Adrenal gland (tissue), 12 donors: ENCODE results near the gene TMEM130. TPM values are rescaled to one million over a fixed set of nuclear protein-coding genes. Genes with fewer than 3 reads are reported as not detected.

Source experiments
- DNase-seq, 7 donors: peaks; one replicate each; pipeline ENCODE4 v3.0.0-alpha.2; 2019 to 2020
- H3K27ac ChIP-seq, 5 donors: fragments of 200-600 bp; sonication (generic) in 4 of 5; 1 replicate in 3 of 5; 2 replicates in 2 of 5; pipeline versions ENCODE4 v1.5.1 to v1.8.0; 2016 to 2020; ENCODE audit warnings: mild to moderate bottlenecking in 1 of 5
- H3K27me3 ChIP-seq: fragments of 200-600 bp; 2 replicates; pipeline ENCODE4 v1.8.0; 2021
- H3K36me3 ChIP-seq, 2 donors: fragments of 200-600 bp; replicated peaks in 1 of 2; 1 replicate in 1 of 2; 2 replicates in 1 of 2; pipeline versions ENCODE4 v1.5.1 to v1.8.0; 2018 to 2022
- H3K4me1 ChIP-seq, 2 donors: fragments of 200-600 bp; replicated peaks in 1 of 2; 1 replicate in 1 of 2; 2 replicates in 1 of 2; pipeline versions ENCODE4 v1.5.1 to v1.8.0; 2018 to 2021
- H3K4me3 ChIP-seq, 4 donors: fragments of 200-600 bp; sonication (generic) in 3 of 4; one replicate each; pipeline ENCODE4 v1.5.1; 2016 to 2018
- H3K9me3 ChIP-seq, 3 donors: fragments of 200-600 bp; sonication (generic) in 1 of 3; replicated peaks in 1 of 3; 1 replicate in 2 of 3; 2 replicates in 1 of 3; pipeline versions ENCODE4 v1.5.1 to v1.8.0; 2016 to 2021
- CTCF ChIP-seq, 6 experiments: fragments of 450-650 bp in 4 of 6; fragments of 200-600 bp in 2 of 6; sonication (generic) in 1 of 6; IDR thresholded peaks; 1 replicate in 5 of 6; 2 replicates in 1 of 6; pipeline versions ENCODE4 v1.5.1 to v1.8.0; 2016 to 2021; ENCODE audit warnings: antibody characterized with exemption in 6 of 6, mild to moderate bottlenecking in 2 of 6, moderate library complexity in 1 of 6
- POLR2A ChIP-seq, 2 donors: fragments of 450-650 bp; IDR thresholded peaks; one replicate each; pipeline ENCODE4 v1.6.1; 2017; ENCODE audit warnings: antibody characterized with exemption in 2 of 2, mild to moderate bottlenecking in 2 of 2, moderate library complexity in 1 of 2
- WGBS, 4 donors: extraction: QIAGEN DNeasy Blood & Tissue Kit in 2 of 4; methylation state at CpG; one replicate each; pipeline versions ENCODE4 v1.1.5 to v1.1.7; 2013 to 2017; 5-methylcytosine and 5-hydroxymethylcytosine counted together
- intact Hi-C, 2 donors: fragments of 100-400 bp; cut with DNase I; formaldehyde crosslinking; loops; one replicate each; pipeline versions ENCODE4 v1.14.1 to v1.15.0; 2022 to 2023
- polyA plus RNA-seq, 3 donors: library from polyadenylated mRNA; stranded (reverse); fragments of 200-250 nt in 2 of 3; fragments of 350-450 nt in 1 of 3; fragmentation: Illumina TruSeq in 1 of 3; extraction: RNeasy Lipid Tissue Mini Kit (QIAGEN cat#74804) in 1 of 3; gene quantifications; one replicate each; pipeline ENCODE4 v1.2.3, GENCODE V29; 2013 to 2014
- total RNA-seq, 9 donors: library from RNA; depleted of rRNA in 4 of 9; stranded (reverse); fragments of >200 nt in 4 of 9; fragments of 120-200 nt in 1 of 9; fragmentation: NEBNext Ultra II Directional in 1 of 9; extraction: Animal tissue kit (Norgen Biotek cat#: 25700) in 1 of 9; gene quantifications; one replicate each; pipeline versions ENCODE4 v1.1.0 to v1.2.4, GENCODE V29; 2013 to 2023
- donor health status: healthy with polysubstance abuse.
- donor health status: Bipolar disorder and iron deficiency.
- donor health status: DM: yes; HTN: yes; CAD: no.
- donor health status: DM: no; HTN: no; CAD: no.
- donor health status: DM: no; HTN: no; CAD: no.
- donor health status: DM: yes; HTN: yes; CAD: no.

Gene TMEM130
- total and polyA plus RNA-seq, 12 donors: 0.65 to 38.5 (median 12.2) TPM; not detected in 2

- TF ChIP-seq CTCF (IDR thresholded peaks at IDR 0.05) (peak; percentile 72 to 97 (median 86)), POLR2A (IDR thresholded peaks at IDR 0.05) (peak in 1 of 2 donors; percentile 35)
- 0% methylated on average over 1 to 113 of the region's 113 CpGs for WGBS, 4 donors
- Histone ChIP-seq H3K27ac (peak within 1 kb of the TSS; percentile 30 to 99 (median 89)), H3K27me3 (no peaks in the 10 kb centered on the region), H3K36me3 (peaks cover 0 to 25% of the 10 kb centered on the region in 2 donors), H3K9me3 (no peaks in the 10 kb centered on the region), H3K4me3 (peak within 1 kb of the TSS; percentile 83 to 100 (median 92)), H3K4me1 (peaks cover 10 to 16% of the 10 kb centered on the region in 2 donors)
- intact Hi-C loops: no loop called here
- DNase-seq: peak; percentile 58 to 78 (median 69)
Observed at GRCh38 chr7:98878365-98879197, 8.8 kb upstream of the TMEM130 start, which contains the start of gene TRRAP. Gene TRRAP, plus strand, starts transcription at chr7:98878532. Its CDS starts 2,619 bp downstream, at chr7:98881151.

GRCh38 chr7:98877692-98878364 is 8.0 kb upstream of the TMEM130 start:
- H3K27ac ChIP-seq: peak overlapping the region in 3 of 5 donors; percentile 89 to 99 (median 90)
- peak in 2 of 7 donors; percentile 55 to 68 for DNase-seq
- H3K27me3 ChIP-seq: no peaks in the 10 kb centered on the region
- peaks cover 0 to 18% of the 10 kb centered on the region in 2 donors for H3K36me3 ChIP-seq
- TF ChIP-seq POLR2A (IDR thresholded peaks at IDR 0.05): no peak
- TF ChIP-seq CTCF (IDR thresholded peaks at IDR 0.05): no peak
- 23 to 37% (median 27%) methylated on average over 11 to 18 of the region's 18 CpGs for WGBS, 4 donors
- H3K9me3 ChIP-seq: no peaks in the 10 kb centered on the region
- peak overlapping the region; percentile 27 to 100 (median 84) for H3K4me3 ChIP-seq
- intact Hi-C loops: no loop called here
- peaks cover 10 to 16% of the 10 kb centered on the region in 2 donors for H3K4me1 ChIP-seq

- peaks cover 0 to 11% of the 10 kb centered on the region in 2 donors for H3K36me3 ChIP-seq
- H3K9me3 ChIP-seq: no peaks in the 10 kb centered on the region
- peaks cover 10 to 16% of the 10 kb centered on the region in 2 donors for H3K4me1 ChIP-seq
- H3K4me3 ChIP-seq: no peak overlapping the region
- no peak overlapping the region for H3K27ac ChIP-seq
- TF ChIP-seq POLR2A (IDR thresholded peaks at IDR 0.05): no peak
- no peak for TF ChIP-seq CTCF (IDR thresholded peaks at IDR 0.05)
- intact Hi-C loops: no loop called here
- peak in 1 of 7 donors; percentile 19 for DNase-seq
- WGBS, 4 donors: 87 to 94% (median 91%) methylated on average over 6 of the region's 6 CpGs
- peaks cover under 1% of the 10 kb centered on the region for H3K27me3 ChIP-seq
Observed at GRCh38 chr7:98877146-98877545, 7.3 kb upstream of the TMEM130 start.

DNA sequence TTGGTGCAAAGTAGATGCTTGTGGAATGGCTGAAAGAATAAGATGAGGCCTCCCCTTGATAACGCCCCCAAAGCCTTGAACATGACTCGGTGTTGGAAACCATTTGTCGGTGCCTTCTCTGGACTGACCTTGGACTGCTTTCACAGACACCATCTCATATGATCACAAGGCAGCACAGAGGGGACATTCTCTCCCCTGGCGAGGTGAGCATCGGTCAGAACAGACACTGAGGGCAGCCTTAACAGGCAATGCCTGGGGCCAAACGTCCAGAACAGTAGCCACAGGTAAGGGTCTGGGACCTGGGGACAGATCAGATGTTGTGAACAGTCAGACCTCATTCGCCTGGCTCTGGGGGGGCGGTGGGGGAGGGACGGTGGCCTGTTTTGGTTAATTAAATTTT is 5.7 kb upstream of the TMEM130 start:
- Histone ChIP-seq H3K9me3 (no peaks in the 10 kb centered on the region), H3K36me3 (no peaks in the 10 kb centered on the region), H3K27me3 (peaks cover 16% of the 10 kb centered on the region), H3K4me1 (peaks cover 10 to 19% of the 10 kb centered on the region in 2 donors), H3K4me3 (no peak overlapping the region), H3K27ac (no peak overlapping the region)
- 43 to 62% (median 49%) methylated on average over 5 to 9 of the region's 9 CpGs for WGBS, 4 donors
- no peak for TF ChIP-seq POLR2A (IDR thresholded peaks at IDR 0.05)
- intact Hi-C loops: no loop called here
- DNase-seq: peak in 5 of 7 donors; percentile 19 to 54 (median 49)
